COLO668 (cell line): ENCODE results near the gene BSND.
"Not testable (repeated sequence)": the region's sequence is repeated elsewhere in the genome, so short reads cannot be mapped to it uniquely, and the experiment has no call there.

ENCODE experiments used
- DNase-seq: peaks from one replicate; lab custom pipeline; 2025; ENCODE audit not compliant: unreplicated experiment; lab: John Stamatoyannopoulos, UW

BSND gene

GRCh38 chr1:54998677-54999076, at the start of gene BSND:
BSND (plus strand) TSS chr1:54998933; CDS start chr1:54999187, 254 bp downstream.
- DNase-seq: no peak

GRCh38 chr1:54949053-54949452, 49.7 kb upstream of the BSND start:
- DNase-seq: no peak

GRCh38 chr1:54950006-54950368, 48.7 kb upstream of the BSND start:
- no peak for DNase-seq

GRCh38 chr1:54950369-54951163, 48.2 kb upstream of the BSND start:
- peak; percentile 88 for DNase-seq

- no peak for DNase-seq
Observed at GRCh38 chr1:54951810-54952226, 46.9 kb upstream of the BSND start.

GRCh38 chr1:54952950-54953718, 45.6 kb upstream of the BSND start:
- no peak for DNase-seq

GRCh38 chr1:54953846-54954245, 44.9 kb upstream of the BSND start:
- no peak for DNase-seq

- DNase-seq: no peak
Observed at GRCh38 chr1:54955359-54955758, 43.4 kb upstream of the BSND start.

GRCh38 chr1:54956726-54957125, 42.0 kb upstream of the BSND start:
- DNase-seq: no peak

GRCh38 chr1:54959241-54959640, 39.5 kb upstream of the BSND start:
- DNase-seq: no peak

GRCh38 chr1:54962612-54963395, 35.9 kb upstream of the BSND start:
- no peak for DNase-seq

GRCh38 chr1:54963829-54964228, 34.9 kb upstream of the BSND start:
- not testable (repeated sequence) for DNase-seq

- no peak for DNase-seq
Observed at GRCh38 chr1:54965624-54966340, 33.0 kb upstream of the BSND start.

GRCh38 chr1:54967372-54967771, 31.4 kb upstream of the BSND start:
- no peak for DNase-seq

- no peak for DNase-seq
Observed at GRCh38 chr1:54968551-54968950, 30.2 kb upstream of the BSND start.

GRCh38 chr1:54969879-54970278, 28.9 kb upstream of the BSND start:
- DNase-seq: no peak

GRCh38 chr1:54970901-54971300, 27.8 kb upstream of the BSND start:
- no peak for DNase-seq

GRCh38 chr1:54971317-54971791, 27.4 kb upstream of the BSND start:
- peak; percentile 67 for DNase-seq

- DNase-seq: no peak
Observed at GRCh38 chr1:54972436-54972835, 26.3 kb upstream of the BSND start.

- peak; percentile 66 for DNase-seq
Observed at GRCh38 chr1:54973205-54973921, 25.4 kb upstream of the BSND start.
